Natural killer cell (primary cell): ENCODE results near the gene CHN1. TPM values are rescaled to one million over a fixed set of nuclear protein-coding genes. Genes with fewer than 3 reads are reported as not detected.

Source experiments
- ATAC-seq, 3 donors: fragments of 150-1000 bp in 2 of 3; fragments of 200-7000 bp in 1 of 3; cut with Tn5 transposase; 1 replicate in 1 of 3; 2 replicates in 2 of 3; pipeline ENCODE4 v1.10.0; 2021; ENCODE audit warnings: mild to moderate bottlenecking in 2 of 3, moderate library complexity in 2 of 3
- DNase-seq, 2 donors: peaks; one replicate each; pipeline versions ENCODE4 v3.0.0 to v3.0.0-alpha.2; 2013 to 2021; ENCODE audit warnings: mixed read lengths in 1 of 2
- H3K27ac ChIP-seq: one replicate; pipeline ENCODE4 v1.5.1; 2013; ENCODE audit warnings: mild to moderate bottlenecking, low read length
- H3K27me3 ChIP-seq: one replicate; pipeline ENCODE4 v1.6.1; 2013; ENCODE audit warnings: low read length; ENCODE audit not compliant: control insufficient read depth, insufficient read depth
- H3K36me3 ChIP-seq: one replicate; pipeline ENCODE4 v1.6.1; 2013; ENCODE audit warnings: low read length; ENCODE audit not compliant: control insufficient read depth, insufficient read depth
- H3K4me1 ChIP-seq: one replicate; pipeline ENCODE4 v1.6.1; 2013; ENCODE audit warnings: low read length; ENCODE audit not compliant: control insufficient read depth, insufficient read depth
- H3K4me3 ChIP-seq: one replicate; pipeline ENCODE4 v1.5.1; 2013; ENCODE audit warnings: low read length
- H3K9me3 ChIP-seq: one replicate; pipeline ENCODE4 v1.6.1; 2013; ENCODE audit warnings: low read length; ENCODE audit not compliant: control insufficient read depth, insufficient read depth
- H3K27ac Mint-ChIP-seq, 2 donors: one replicate each; pipeline ENCODE4 v1.8.0; 2022; ENCODE audit warnings: mild to moderate bottlenecking in 2 of 2, mixed read lengths in 2 of 2, moderate library complexity in 1 of 2
- H3K27me3 Mint-ChIP-seq, 2 donors: one replicate each; pipeline ENCODE4 v1.8.0; 2022; ENCODE audit warnings: low read depth in 2 of 2, mixed read lengths in 2 of 2
- H3K36me3 Mint-ChIP-seq: one replicate; pipeline ENCODE4 v1.8.0; 2022; ENCODE audit warnings: mixed read lengths
- H3K4me1 Mint-ChIP-seq, 2 donors: one replicate each; pipeline ENCODE4 v1.8.0; 2022; ENCODE audit warnings: mixed read lengths in 2 of 2
- H3K4me3 Mint-ChIP-seq: one replicate; pipeline ENCODE4 v1.8.0; 2022; ENCODE audit warnings: mild to moderate bottlenecking, moderate library complexity, mixed read lengths
- H3K9me3 Mint-ChIP-seq, 2 donors: one replicate each; pipeline ENCODE4 v1.8.0; 2022; ENCODE audit warnings: mixed read lengths in 2 of 2
- CTCF ChIP-seq: fragments of 200-600 bp; IDR thresholded peaks from one replicate; pipeline ENCODE4 v1.8.0; 2022; ENCODE audit warnings: antibody characterized with exemption
- WGBS: methylation state at CpG from one replicate; pipeline ENCODE4 v1.1.7; 2013; ENCODE audit warnings: missing lambda C conversion rate; ENCODE audit not compliant: insufficient coverage; 5-methylcytosine and 5-hydroxymethylcytosine counted together
- intact Hi-C: fragments of 100-400 bp; cut with micrococcal nuclease; formaldehyde crosslinking; loops from one replicate; pipeline ENCODE4 v1.14.2; 2022
- total RNA-seq, 4 donors: library from RNA; stranded (reverse); fragments of 120-200 nt in 1 of 4; gene quantifications; one replicate each; pipeline versions ENCODE4 v1.2.3 to v1.2.4, GENCODE V29; 2013 to 2022

The CHN1 gene
- total RNA-seq, 3 donors from 2014 or later (not counting 1 experiment from before 2014, with no cell fraction given) = 0.80 to 1.7 (median 0.88) TPM

- Histone ChIP-seq H3K4me3 (no peak overlapping the region), H3K9me3 (no peaks in the 10 kb centered on the region), H3K4me1 (no peaks in the 10 kb centered on the region), H3K36me3 (no peaks in the 10 kb centered on the region), H3K27me3 (no peaks in the 10 kb centered on the region), H3K27ac (no peak overlapping the region)
- Mint-ChIP-seq H3K27ac (no peak overlapping the region), H3K36me3 (no peaks in the 10 kb centered on the region), H3K4me3 (no peak overlapping the region), H3K9me3 (no peaks in the 10 kb centered on the region), H3K27me3 (peaks cover 0 to 6% of the 10 kb centered on the region in 2 donors), H3K4me1 (no peaks in the 10 kb centered on the region)
- TF ChIP-seq CTCF = no peak
- ATAC-seq = no peak
- intact Hi-C loops = no loop called here
- DNase-seq = no peak
These were observed 81.0 kb downstream of the CHN1 start for GRCh38 chr2:174924061-174924693.

- intact Hi-C loops = no loop called here
- Histone ChIP-seq H3K36me3 (no peaks in the 10 kb centered on the region), H3K4me3 (no peak overlapping the region), H3K27me3 (no peaks in the 10 kb centered on the region), H3K27ac (no peak overlapping the region), H3K9me3 (no peaks in the 10 kb centered on the region), H3K4me1 (no peaks in the 10 kb centered on the region)
- no peak for ATAC-seq
- Mint-ChIP-seq H3K9me3 (no peaks in the 10 kb centered on the region), H3K27ac (no peak overlapping the region), H3K4me3 (no peak overlapping the region), H3K4me1 (no peaks in the 10 kb centered on the region), H3K36me3 (no peaks in the 10 kb centered on the region), H3K27me3 (peaks cover 12 to 14% of the 10 kb centered on the region in 2 donors)
- no peak for TF ChIP-seq CTCF
- no peak for DNase-seq
- WGBS = 77% methylated on average over 5 of the region's 6 CpGs
These were observed 85.1 kb downstream of the CHN1 start for GRCh38 chr2:174919947-174920595.

GRCh38 chr2:174918886-174919526 is 86.2 kb downstream of the CHN1 start:
- Histone ChIP-seq H3K27ac (no peak overlapping the region), H3K36me3 (no peaks in the 10 kb centered on the region), H3K27me3 (no peaks in the 10 kb centered on the region), H3K9me3 (no peaks in the 10 kb centered on the region), H3K4me1 (no peaks in the 10 kb centered on the region), H3K4me3 (no peak overlapping the region)
- Mint-ChIP-seq H3K4me3 (no peak overlapping the region), H3K4me1 (no peaks in the 10 kb centered on the region), H3K36me3 (no peaks in the 10 kb centered on the region), H3K27ac (no peak overlapping the region), H3K9me3 (no peaks in the 10 kb centered on the region), H3K27me3 (peaks cover 9 to 15% of the 10 kb centered on the region in 2 donors)
- DNase-seq (no peak), ATAC-seq (no peak)
- TF ChIP-seq CTCF = no peak
- WGBS = no CpG with 5 or more reads among the region's 1 CpG
- intact Hi-C loops = no loop called here
